MCF 10A (cell line): ENCODE results near the gene MS4A10. TPM values are rescaled to one million over a fixed set of nuclear protein-coding genes. Genes with fewer than 3 reads are reported as not detected.

Experiments
- BruUV-seq: library from RNA; stranded (reverse); fragments of 400-500 nt; replicated peaks from 2 replicates; lab custom pipeline; 2021; lab: Mats Ljungman, UMichigan
- CTCF ChIA-PET: fragments of 300-600 bp; sonication (Branson Sonifier 250); formaldehyde crosslinking; extraction: SDS; loops from one replicate; lab custom pipeline; 2021; ENCODE audit warnings: antibody characterized with exemption, inconsistent platforms; lab: Yijun Ruan, JAX
- POLR2A ChIA-PET: fragments of 300-600, 350-650 bp; sonication (Branson Sonifier 250); formaldehyde crosslinking; extraction: SDS; loops from one replicate; lab custom pipeline; 2020; ENCODE audit warnings: antibody characterized with exemption, inconsistent platforms; lab: Yijun Ruan, JAX
- DNase-seq: peaks from one replicate; pipeline ENCODE4 v3.0.0-alpha.2; 2018; ENCODE audit not compliant: unreplicated experiment
- H3K27ac Mint-ChIP-seq: one replicate; pipeline ENCODE4 v1.8.0; 2022; ENCODE audit warnings: mild to moderate bottlenecking, low read depth, mixed read lengths; ENCODE audit not compliant: unreplicated experiment
- H3K27me3 Mint-ChIP-seq: one replicate; pipeline ENCODE4 v1.8.0; 2022; ENCODE audit warnings: mixed read lengths; ENCODE audit not compliant: insufficient read depth, unreplicated experiment
- H3K36me3 Mint-ChIP-seq: one replicate; pipeline ENCODE4 v1.8.0; 2022; ENCODE audit warnings: mild to moderate bottlenecking, moderate library complexity, mixed read lengths; ENCODE audit not compliant: insufficient read depth, unreplicated experiment
- H3K4me1 Mint-ChIP-seq: one replicate; pipeline ENCODE4 v1.8.0; 2022; ENCODE audit warnings: mixed read lengths; ENCODE audit not compliant: insufficient read depth, unreplicated experiment
- H3K4me3 Mint-ChIP-seq: one replicate; pipeline ENCODE4 v1.8.0; 2022; ENCODE audit warnings: mild to moderate bottlenecking, moderate library complexity, mixed read lengths; ENCODE audit not compliant: unreplicated experiment
- H3K9me3 Mint-ChIP-seq: one replicate; pipeline ENCODE4 v1.8.0; 2022; ENCODE audit warnings: mixed read lengths; ENCODE audit not compliant: unreplicated experiment
- intact Hi-C: fragments of 100-400 bp; cut with micrococcal nuclease; formaldehyde crosslinking; loops from 2 replicates; pipeline ENCODE4 v1.14.1; 2022
- total RNA-seq: library from RNA; stranded (reverse); gene quantifications from 2 replicates; pipeline ENCODE4 v1.2.3, GENCODE V29; 2022
- TF ChIP-seq, protein P1 (sequence below): fragments of 200-600 bp; IDR thresholded peaks from one replicate; pipeline ENCODE4 v1.8.0; 2022; ENCODE audit warnings: antibody characterized with exemption, mild to moderate bottlenecking; ENCODE audit not compliant: unreplicated experiment

MS4A10 gene
- total RNA-seq, 1 experiment from 2014 or later = not detected

DNA sequence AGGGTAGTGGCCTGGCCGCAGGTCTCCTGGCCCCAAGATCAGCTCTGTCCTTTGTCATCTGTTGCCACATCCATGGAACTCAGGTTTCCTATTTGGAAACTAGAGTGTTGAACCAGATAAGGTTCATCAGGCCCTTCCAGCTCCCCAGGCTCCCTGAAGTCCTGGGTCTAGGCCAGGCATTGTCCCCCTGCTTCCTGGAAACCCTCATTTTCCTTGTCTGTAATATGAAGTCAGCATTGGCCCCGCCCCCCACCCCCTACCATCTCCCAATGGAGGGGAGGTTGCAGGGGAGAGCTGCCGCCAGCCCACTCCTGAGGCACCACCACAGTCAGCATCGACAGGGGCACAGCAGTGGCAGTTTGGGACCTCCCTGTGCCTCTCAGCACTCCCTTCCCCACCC, 9.0 kb upstream of the MS4A10 start:
- Mint-ChIP-seq H3K27me3 (no peaks in the 10 kb centered on the region), H3K4me1 (peaks cover 16% of the 10 kb centered on the region), H3K36me3 (no peaks in the 10 kb centered on the region), H3K9me3 (no peaks in the 10 kb centered on the region), H3K27ac (no peak overlapping the region), H3K4me3 (no peak overlapping the region)
- DNase-seq = no peak
- BruUV-seq = no TSS peak
- POLR2A ChIA-PET = no interaction called here
- TF ChIP-seq, protein P1, sequence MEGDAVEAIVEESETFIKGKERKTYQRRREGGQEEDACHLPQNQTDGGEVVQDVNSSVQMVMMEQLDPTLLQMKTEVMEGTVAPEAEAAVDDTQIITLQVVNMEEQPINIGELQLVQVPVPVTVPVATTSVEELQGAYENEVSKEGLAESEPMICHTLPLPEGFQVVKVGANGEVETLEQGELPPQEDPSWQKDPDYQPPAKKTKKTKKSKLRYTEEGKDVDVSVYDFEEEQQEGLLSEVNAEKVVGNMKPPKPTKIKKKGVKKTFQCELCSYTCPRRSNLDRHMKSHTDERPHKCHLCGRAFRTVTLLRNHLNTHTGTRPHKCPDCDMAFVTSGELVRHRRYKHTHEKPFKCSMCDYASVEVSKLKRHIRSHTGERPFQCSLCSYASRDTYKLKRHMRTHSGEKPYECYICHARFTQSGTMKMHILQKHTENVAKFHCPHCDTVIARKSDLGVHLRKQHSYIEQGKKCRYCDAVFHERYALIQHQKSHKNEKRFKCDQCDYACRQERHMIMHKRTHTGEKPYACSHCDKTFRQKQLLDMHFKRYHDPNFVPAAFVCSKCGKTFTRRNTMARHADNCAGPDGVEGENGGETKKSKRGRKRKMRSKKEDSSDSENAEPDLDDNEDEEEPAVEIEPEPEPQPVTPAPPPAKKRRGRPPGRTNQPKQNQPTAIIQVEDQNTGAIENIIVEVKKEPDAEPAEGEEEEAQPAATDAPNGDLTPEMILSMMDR = no peak
- intact Hi-C loops = loop anchor here (5.0 kb wide), 1 partner anchor 396 kb away; no protein-coding TSS in a partner anchor
- CTCF ChIA-PET = interaction anchor here (0.5 to 7.6 kb wide), 23 partner anchors 8 to 1423 kb away, joined by 3 to 72 read pairs (median 4); no protein-coding TSS in a partner anchor

DNA sequence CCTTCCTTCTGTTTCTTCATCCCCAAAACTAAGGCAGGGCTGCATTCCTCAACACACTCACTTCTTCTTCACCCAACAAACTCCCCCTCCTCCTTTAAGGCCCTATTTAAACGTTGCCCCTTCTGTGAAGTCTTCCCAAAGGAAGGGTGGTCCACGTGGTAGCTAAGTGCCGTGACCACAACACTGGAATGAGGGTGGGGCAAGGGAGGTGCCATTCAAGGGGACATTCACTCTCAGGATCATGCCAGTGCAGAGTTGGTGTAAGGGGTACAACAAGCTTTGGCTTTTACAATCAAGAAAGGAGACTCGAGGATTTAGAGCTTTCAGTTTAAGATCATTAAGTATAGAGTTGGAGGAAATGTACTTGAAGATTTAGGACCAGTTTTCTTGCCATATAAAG, 8.0 kb upstream of the MS4A10 start:
- POLR2A ChIA-PET = interaction anchor here (0.8 kb wide), 1 partner anchor 9 kb away, joined by 3 read pairs; no protein-coding TSS in a partner anchor

DNA sequence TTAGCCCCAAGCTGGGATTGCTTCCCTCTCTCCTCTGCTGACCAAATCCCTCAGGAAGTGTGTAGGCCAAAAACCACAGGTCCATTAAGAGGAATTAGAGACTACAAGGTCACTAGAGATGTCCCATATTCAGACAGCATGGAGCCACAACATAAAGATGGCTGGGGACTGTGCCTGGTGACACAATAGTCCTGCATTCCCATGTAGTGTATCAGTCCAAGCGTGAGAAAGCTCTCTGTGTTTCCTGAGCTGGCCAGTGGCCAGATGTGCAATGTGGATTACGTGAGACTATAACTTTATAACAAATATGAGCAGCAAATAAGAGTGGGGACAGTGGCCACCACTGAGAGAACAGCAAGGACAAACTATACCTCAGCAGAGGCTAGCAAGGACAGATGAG, 7.6 kb upstream of the MS4A10 start:
- no peak overlapping the region for H3K4me3 Mint-ChIP-seq
- TF ChIP-seq, protein P1 = no peak
- no TSS peak for BruUV-seq
- H3K36me3 Mint-ChIP-seq = no peaks in the 10 kb centered on the region
- intact Hi-C loops = loop anchor here (5.0 kb wide), 1 partner anchor 395 kb away; no protein-coding TSS in a partner anchor
- POLR2A ChIA-PET = interaction anchor here (0.6 to 1.2 kb wide), 3 partner anchors 9 to 128 kb away, joined by 3 read pairs; partner anchors contain the start of gene PRPF19
- no peaks in the 10 kb centered on the region for H3K9me3 Mint-ChIP-seq
- no peaks in the 10 kb centered on the region for H3K27me3 Mint-ChIP-seq
- CTCF ChIA-PET = interaction anchor here (0.5 to 7.6 kb wide), 13 partner anchors 13 to 408 kb away, joined by 3 to 72 read pairs (median 4); no protein-coding TSS in a partner anchor
- H3K27ac Mint-ChIP-seq = no peak overlapping the region
- H3K4me1 Mint-ChIP-seq = peaks cover 16% of the 10 kb centered on the region
- DNase-seq = peak; percentile 78

More for the DNA sequence above, 8.0 kb upstream of the MS4A10 start:
- TF ChIP-seq, protein P1 = no peak
- Mint-ChIP-seq H3K4me1 (peaks cover 16% of the 10 kb centered on the region), H3K36me3 (no peaks in the 10 kb centered on the region), H3K9me3 (no peaks in the 10 kb centered on the region), H3K27ac (no peak overlapping the region), H3K4me3 (no peak overlapping the region), H3K27me3 (no peaks in the 10 kb centered on the region)
- DNase-seq = no peak
- CTCF ChIA-PET = interaction anchor here (0.5 to 7.6 kb wide), 13 partner anchors 12 to 496 kb away, joined by 3 to 72 read pairs (median 3); no protein-coding TSS in a partner anchor
- intact Hi-C loops = loop anchor here (5.0 kb wide), 1 partner anchor 395 kb away; no protein-coding TSS in a partner anchor
- no TSS peak for BruUV-seq

DNA sequence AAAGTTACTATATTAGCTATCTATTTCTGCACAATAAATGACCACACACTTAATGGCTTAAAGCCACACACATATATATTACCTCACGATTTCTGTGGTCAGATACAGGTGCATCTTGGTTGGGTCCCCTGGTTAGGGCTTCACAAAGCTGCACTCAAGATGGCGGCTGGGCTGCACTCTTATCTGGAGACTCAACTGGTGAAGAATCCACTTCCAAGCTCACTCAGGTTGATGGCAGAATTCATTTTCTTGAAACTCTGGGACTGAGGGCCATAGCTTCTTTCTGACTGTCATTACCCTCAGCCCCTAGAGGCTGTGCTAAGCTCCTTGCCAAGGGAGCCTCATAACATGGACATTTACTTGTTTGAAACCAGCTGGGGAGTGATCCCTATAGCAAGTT, 5.1 kb upstream of the MS4A10 start:
- no TSS peak for BruUV-seq
- TF ChIP-seq, protein P1 = no peak
- CTCF ChIA-PET = interaction anchor here (0.6 to 7.6 kb wide), 5 partner anchors 15 to 407 kb away, joined by 3 to 72 read pairs (median 3); no protein-coding TSS in a partner anchor

More for the DNA sequence above, 5.1 kb upstream of the MS4A10 start:
- Mint-ChIP-seq H3K4me1 (peaks cover 9% of the 10 kb centered on the region), H3K27me3 (no peaks in the 10 kb centered on the region), H3K9me3 (no peaks in the 10 kb centered on the region), H3K4me3 (no peak overlapping the region), H3K27ac (no peak overlapping the region), H3K36me3 (no peaks in the 10 kb centered on the region)
- intact Hi-C loops = no loop called here
- POLR2A ChIA-PET = interaction anchor here (0.9 kb wide), 1 partner anchor 115 kb away, joined by 3 read pairs; no protein-coding TSS in a partner anchor
- DNase-seq = no peak
